ENCODE data around the gene SCUBE2. TPM values are rescaled to one million over a fixed set of nuclear protein-coding genes. Genes with fewer than 3 reads are reported as not detected.
A peak's percentile ranks its signal among the peaks of the same experiment; 100 is the strongest.

Gene SCUBE2
- total and polyA plus RNA-seq, 2 donors (not counting 3 experiments of a cell fraction or from before 2014, with no cell fraction given), result 0.55 to 3.5 TPM

GRCh38 chr11:9020916-9021315 is 70.5 kb downstream of the SCUBE2 start:
- DNase-seq (ENCODE audit: low read depth, low spot score), result no peak

More at GRCh38 chr11:9020916-9021315, 70.5 kb downstream of the SCUBE2 start:
- H3K4me2 ChIP-seq (ENCODE audit: insufficient read depth, low read length), result no peak overlapping the region
- FAIRE-seq, result no peak
- dilution Hi-C loops (cut with MboI; ENCODE audit: extremely low pct_ligation_motif_present, low sequenced_read_pairs) (no loop called here), intact Hi-C loops (cut with micrococcal nuclease) (no loop called here)
- TF ChIP-seq CTCF (IDR thresholded peaks at IDR 0.05; ENCODE audit: extremely low read depth in 1 of 2, insufficient read depth in 1 of 2, low read depth in 1 of 2, low read length in 2 of 2) (no peak), EZH2 (IDR thresholded peaks at IDR 0.05; ENCODE audit: borderline replicate concordance, low read depth, low read length, severe bottlenecking) (no peak), FOS (IDR thresholded peaks at IDR 0.05; ENCODE audit: borderline replicate concordance, insufficient read depth, low read length) (no peak), MAX (IDR thresholded peaks at IDR 0.05; ENCODE audit: insufficient read depth, insufficient read length) (no peak), MYC (IDR thresholded peaks at IDR 0.05; ENCODE audit: low read depth, low read length) (no peak), GATA2 (IDR thresholded peaks at IDR 0.05; ENCODE audit: insufficient read depth, insufficient read length, low read depth, low read length) (no peak), JUN (IDR thresholded peaks at IDR 0.05; ENCODE audit: borderline replicate concordance, insufficient read depth, insufficient read length, low read depth) (no peak), POLR2AphosphoS5 (IDR thresholded peaks at IDR 0.05; ENCODE audit: insufficient read depth, low read depth, low read length) (no peak), POLR2A (IDR thresholded peaks at IDR 0.05; ENCODE audit: low read depth, low read length) (no peak)
- ChIA-PET CTCF (interaction anchor here (1.6 kb wide), 1 partner anchor 117 kb away, joined by 6 read pairs; no protein-coding TSS in a partner anchor), POLR2A (no interaction called here)
- peak overlapping the region; percentile 44 for H2AFZ ChIP-seq (ENCODE audit: low read depth, low read length)
- H3K79me2 ChIP-seq (ENCODE audit: control insufficient read depth, insufficient read depth, low read length), result no peaks in the 10 kb centered on the region
- no peak overlapping the region for H3K4me3 ChIP-seq (replicated peaks in 1 of 3; ENCODE audit: insufficient read depth in 1 of 3, low read depth in 1 of 3, low read length in 3 of 3)
- H4K20me1 ChIP-seq (replicated peaks; ENCODE audit: control insufficient read depth, extremely low read depth, insufficient read depth, low read length), result no peaks in the 10 kb centered on the region
- no peak overlapping the region for H3K9ac ChIP-seq (replicated peaks; ENCODE audit: extremely low read depth, insufficient read depth, low read length)
- H3K27ac ChIP-seq (ENCODE audit: insufficient read depth, low read depth, low read length), result no peak overlapping the region
- no peaks in the 10 kb centered on the region for H3K9me1 ChIP-seq (replicated peaks; ENCODE audit: control insufficient read depth, extremely low read depth, insufficient read depth, low read length)
- H3K27me3 ChIP-seq (ENCODE audit: control insufficient read depth in 2 of 2, insufficient read depth in 2 of 2, low read length in 2 of 2), result peaks cover 4 to 6% of the 10 kb centered on the region in 2 experiments
- no peaks in the 10 kb centered on the region for H3K36me3 ChIP-seq (ENCODE audit: control insufficient read depth in 2 of 2, extremely low read depth in 1 of 2, insufficient read depth in 2 of 2, low read length in 2 of 2)
- H3K4me1 ChIP-seq (ENCODE audit: control insufficient read depth, extremely low read depth, insufficient read depth, low read length), result peaks cover 13% of the 10 kb centered on the region
- no peaks in the 10 kb centered on the region for H3K9me3 ChIP-seq (replicated peaks; ENCODE audit: control insufficient read depth, insufficient read depth, low read length)
- BruUV-seq (replicated peaks), result no TSS peak
